ENCODE results near the gene PKD2. TPM values are rescaled to one million over a fixed set of nuclear protein-coding genes. Genes with fewer than 3 reads are reported as not detected.
A peak's percentile ranks its signal among the peaks of the same experiment; 100 is the strongest.
"Not testable (repeated sequence)": the region's sequence is repeated elsewhere in the genome, so short reads cannot be mapped to it uniquely, and the experiment has no call there.

PKD2 gene
- total and polyA plus RNA-seq, 4 donors: 8.5 to 71.2 (median 17.1) TPM

- DNase-seq (peak in 2 of 3 donors; percentile 3 to 20), ATAC-seq (ENCODE audit: insufficient read depth, low FRiP score) (no peak)
- H3K36me3 ChIP-seq (ENCODE audit: control insufficient read depth in 4 of 4, insufficient read depth in 4 of 4, low read length in 4 of 4): peaks cover 0 to 3% (median 0%) of the 10 kb centered on the region in 4 donors
- H3K4me1 ChIP-seq (ENCODE audit: control insufficient read depth in 5 of 5, insufficient read depth in 5 of 5, low read length in 5 of 5): peaks cover 0 to 8% (median 2%) of the 10 kb centered on the region in 5 donors
- H3K9me3 ChIP-seq (ENCODE audit: control insufficient read depth in 4 of 4, insufficient read depth in 3 of 4, low read length in 3 of 4): no peaks in the 10 kb centered on the region
- no peak for TF ChIP-seq CTCF (IDR thresholded peaks at IDR 0.05; ENCODE audit: control extremely low read depth, extremely low read depth)
- H3K4me3 ChIP-seq: no peak overlapping the region
- WGBS, 2 donors: 75 to 82% methylated on average over 4 of the region's 4 CpGs
- H3K9ac ChIP-seq (ENCODE audit: insufficient read depth in 1 of 2, low read length in 2 of 2): no peak overlapping the region
- no peak overlapping the region for H3K27ac ChIP-seq (ENCODE audit: low read depth in 1 of 2, low read length in 1 of 2)
- H3K27me3 ChIP-seq (ENCODE audit: control insufficient read depth in 3 of 3, insufficient read depth in 3 of 3, low read length in 2 of 3): no peaks in the 10 kb centered on the region
Measured at GRCh38 chr4:88104902-88105610, 97.6 kb downstream of the PKD2 start.

GRCh38 chr4:88106205-88106604 lies 98.8 kb downstream of the PKD2 start:
- H3K4me3 ChIP-seq: no peak overlapping the region
- WGBS, 2 donors: 94 to 96% methylated on average over 3 of the region's 3 CpGs
- H3K9ac ChIP-seq (ENCODE audit: insufficient read depth in 1 of 2, low read length in 2 of 2): no peak overlapping the region
- no peak for TF ChIP-seq CTCF (IDR thresholded peaks at IDR 0.05; ENCODE audit: control extremely low read depth, extremely low read depth)
- peaks cover 0 to 3% (median 0%) of the 10 kb centered on the region in 4 donors for H3K36me3 ChIP-seq (ENCODE audit: control insufficient read depth in 4 of 4, insufficient read depth in 4 of 4, low read length in 4 of 4)
- ATAC-seq (ENCODE audit: insufficient read depth, low FRiP score) (no peak), DNase-seq (no peak)
- no peak overlapping the region for H3K27ac ChIP-seq (ENCODE audit: low read depth in 1 of 2, low read length in 1 of 2)
- H3K9me3 ChIP-seq (ENCODE audit: control insufficient read depth in 4 of 4, insufficient read depth in 3 of 4, low read length in 3 of 4): no peaks in the 10 kb centered on the region
- H3K4me1 ChIP-seq (ENCODE audit: control insufficient read depth in 5 of 5, insufficient read depth in 5 of 5, low read length in 5 of 5): peaks cover 0 to 8% (median 2%) of the 10 kb centered on the region in 5 donors
- no peaks in the 10 kb centered on the region for H3K27me3 ChIP-seq (ENCODE audit: control insufficient read depth in 3 of 3, insufficient read depth in 3 of 3, low read length in 2 of 3)

DNA sequence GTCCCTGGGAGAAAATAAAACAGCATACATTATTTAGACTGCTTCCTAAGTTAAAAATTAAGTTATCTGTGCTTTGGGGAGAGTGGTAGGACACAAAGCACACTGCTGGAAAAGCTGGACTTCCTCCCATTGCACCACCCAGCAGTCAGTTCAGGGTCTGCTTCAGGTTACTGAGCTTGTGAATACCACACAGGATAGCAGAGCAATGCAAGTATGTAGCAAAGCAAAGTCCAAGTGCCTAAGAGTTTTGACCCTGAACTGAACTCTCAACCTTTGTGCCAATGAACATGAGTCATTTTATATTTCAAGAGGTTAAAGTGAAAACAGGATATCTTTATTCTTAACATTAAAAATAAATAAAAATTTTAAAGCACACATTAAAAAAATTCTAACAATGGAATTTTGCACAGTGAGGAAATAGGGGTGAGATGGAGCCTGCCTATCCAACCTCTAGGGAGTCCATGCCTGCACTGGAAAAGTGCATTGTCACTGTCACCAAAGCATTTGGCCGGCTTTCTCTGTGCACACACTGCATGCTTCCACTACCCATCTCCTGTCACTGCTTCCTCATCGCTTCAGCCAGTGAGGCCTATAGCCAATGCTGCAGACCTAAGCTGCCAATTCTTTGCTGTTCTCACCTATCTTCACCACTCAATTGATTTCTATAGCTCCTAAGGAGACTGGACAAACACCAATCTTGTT lies 100.1 kb downstream of the PKD2 start:
- peak; percentile 66 for ATAC-seq (ENCODE audit: insufficient read depth, low FRiP score)
- WGBS, 2 donors: 22 to 40% methylated on average over 2 of the region's 2 CpGs
- H3K36me3 ChIP-seq (ENCODE audit: control insufficient read depth in 4 of 4, insufficient read depth in 4 of 4, low read length in 4 of 4): peaks cover 0 to 3% (median 0%) of the 10 kb centered on the region in 4 donors
- H3K9ac ChIP-seq (ENCODE audit: insufficient read depth in 1 of 2, low read length in 2 of 2): no peak overlapping the region
- H3K9me3 ChIP-seq (ENCODE audit: control insufficient read depth in 4 of 4, insufficient read depth in 3 of 4, low read length in 3 of 4): no peaks in the 10 kb centered on the region
- no peak overlapping the region for H3K4me3 ChIP-seq
- peak in 2 of 3 donors; percentile 8 to 39 for DNase-seq
- no peaks in the 10 kb centered on the region for H3K27me3 ChIP-seq (ENCODE audit: control insufficient read depth in 3 of 3, insufficient read depth in 3 of 3, low read length in 2 of 3)
- H3K27ac ChIP-seq (ENCODE audit: low read depth in 1 of 2, low read length in 1 of 2): no peak overlapping the region
- peaks cover 0 to 8% (median 2%) of the 10 kb centered on the region in 5 donors for H3K4me1 ChIP-seq (ENCODE audit: control insufficient read depth in 5 of 5, insufficient read depth in 5 of 5, low read length in 5 of 5)
- TF ChIP-seq CTCF (IDR thresholded peaks at IDR 0.05; ENCODE audit: control extremely low read depth, extremely low read depth): no peak

DNA sequence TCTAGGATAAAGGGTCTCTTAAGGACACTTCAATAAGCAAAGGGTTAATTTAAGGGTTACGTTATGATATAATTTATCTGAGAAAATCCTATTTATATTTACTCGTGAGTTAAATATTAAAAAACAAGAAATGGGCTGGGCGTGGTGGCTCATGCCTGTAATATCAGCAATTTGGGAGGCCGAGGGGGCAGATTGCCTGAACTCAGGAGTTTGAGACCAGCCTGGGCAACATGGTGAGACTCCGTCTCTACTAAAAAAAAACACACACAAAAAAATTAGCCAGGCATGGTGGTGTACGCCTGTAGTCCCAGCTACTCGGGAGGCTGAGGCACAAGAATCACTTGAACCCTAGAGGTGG lies 100.7 kb downstream of the PKD2 start:
- H3K9ac ChIP-seq (ENCODE audit: insufficient read depth in 1 of 2, low read length in 2 of 2); H3K9me3 ChIP-seq (ENCODE audit: control insufficient read depth in 4 of 4, insufficient read depth in 3 of 4, low read length in 3 of 4); H3K4me3 ChIP-seq; ATAC-seq (ENCODE audit: insufficient read depth, low FRiP score); H3K36me3 ChIP-seq (ENCODE audit: control insufficient read depth in 4 of 4, insufficient read depth in 4 of 4, low read length in 4 of 4); H3K4me1 ChIP-seq (ENCODE audit: control insufficient read depth in 5 of 5, insufficient read depth in 5 of 5, low read length in 5 of 5); H3K27ac ChIP-seq (ENCODE audit: low read depth in 1 of 2, low read length in 1 of 2); H3K27me3 ChIP-seq (ENCODE audit: control insufficient read depth in 3 of 3, insufficient read depth in 3 of 3, low read length in 2 of 3); DNase-seq: not testable (repeated sequence)
- 86 to 90% methylated on average over 7 of the region's 7 CpGs for WGBS, 2 donors

All from lung (tissue), 12 donors.